ENCODE data around the gene TMPRSS3.
A peak's percentile ranks its signal among the peaks of the same experiment; 100 is the strongest.

TMPRSS3 gene

DNA sequence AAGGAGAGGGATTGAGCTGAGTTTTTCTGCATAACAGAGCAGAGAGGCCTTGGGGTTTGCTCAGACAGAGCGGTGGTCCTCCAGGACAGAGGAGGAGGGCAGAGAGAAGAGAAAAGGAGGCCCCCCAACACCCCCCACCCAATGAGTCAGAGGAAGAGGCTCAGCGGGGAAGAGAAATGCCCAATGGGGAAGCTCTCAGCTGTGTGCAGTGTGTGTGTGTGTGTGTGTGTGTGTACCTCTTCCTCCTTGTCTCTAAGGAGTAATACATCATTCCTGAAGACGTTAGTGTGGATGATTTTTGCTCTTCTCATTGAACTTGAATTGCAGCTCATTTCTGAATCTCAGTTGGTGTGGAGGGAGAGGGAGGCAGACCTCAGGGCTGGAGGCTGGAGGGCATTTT is 8.7 kb downstream of the TMPRSS3 start:
- DNase-seq: peak; percentile 44 to 59

DNA sequence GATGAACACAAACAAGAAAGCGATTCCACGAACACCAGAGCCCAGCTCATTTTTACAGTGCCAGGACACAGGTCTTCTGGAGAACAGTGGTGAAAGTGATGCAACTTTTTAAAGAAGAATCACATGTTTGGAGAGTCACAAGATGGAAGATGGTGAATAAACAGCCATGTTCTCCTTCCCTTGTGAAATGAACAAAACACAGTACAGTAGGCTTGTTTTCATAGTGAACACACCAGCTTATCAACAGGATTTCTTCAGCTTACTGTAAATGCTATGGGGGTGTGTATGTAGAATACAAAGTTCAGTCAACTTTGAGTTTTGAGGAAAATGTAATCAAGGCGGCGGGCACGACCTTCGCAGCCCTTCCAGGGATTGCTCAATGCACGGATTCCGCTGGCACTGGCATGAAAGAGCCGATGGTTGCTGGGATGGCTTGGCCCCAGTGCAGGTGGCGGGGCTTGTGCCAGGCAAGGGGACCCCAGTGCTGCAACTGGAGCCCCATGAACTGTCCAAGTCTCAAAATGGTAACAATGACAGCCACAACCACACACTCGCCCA is 9.7 kb downstream of the TMPRSS3 start:
- peak; percentile 10 to 33 for DNase-seq

DNA sequence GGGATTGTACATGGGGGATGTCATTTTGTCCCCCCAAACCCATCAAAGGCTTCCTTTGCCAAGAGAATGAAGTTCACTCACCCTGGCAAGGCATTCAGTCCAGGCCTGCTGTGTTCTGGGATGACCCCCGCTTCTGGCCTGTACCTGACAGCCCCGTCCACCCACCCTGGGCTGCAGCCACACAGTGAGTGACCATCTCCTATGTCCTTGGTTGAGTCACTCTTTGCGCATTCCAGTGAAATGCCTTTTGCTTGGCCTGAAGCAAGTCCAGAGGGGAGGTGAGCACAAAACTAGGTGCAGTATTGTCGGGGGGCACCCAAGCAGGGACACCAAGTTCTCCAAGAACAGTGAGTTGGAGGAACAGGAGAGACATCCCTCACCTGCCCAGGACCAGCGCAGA is 10.2 kb downstream of the TMPRSS3 start:
- no peak for DNase-seq

DNA sequence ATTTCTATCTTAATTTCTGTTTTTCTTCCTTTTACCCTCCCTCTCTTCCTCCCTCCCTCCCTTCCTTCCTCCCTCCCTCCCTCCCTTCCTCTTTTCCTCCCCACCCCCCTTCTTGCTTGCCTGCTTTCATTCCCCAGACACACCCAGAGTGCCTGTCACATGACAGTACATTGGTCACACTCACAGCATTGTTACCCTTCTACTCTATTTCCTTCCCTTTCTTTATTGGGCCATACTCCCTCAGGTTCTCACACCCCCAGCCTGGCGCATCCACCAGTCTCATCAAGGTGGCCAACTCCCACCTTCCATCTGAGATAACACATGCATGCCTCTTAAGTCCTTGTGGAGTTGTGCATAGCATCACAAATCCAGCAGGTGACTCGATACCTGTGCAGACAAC is 10.9 kb downstream of the TMPRSS3 start:
- peak; percentile 37 to 40 for DNase-seq

DNA sequence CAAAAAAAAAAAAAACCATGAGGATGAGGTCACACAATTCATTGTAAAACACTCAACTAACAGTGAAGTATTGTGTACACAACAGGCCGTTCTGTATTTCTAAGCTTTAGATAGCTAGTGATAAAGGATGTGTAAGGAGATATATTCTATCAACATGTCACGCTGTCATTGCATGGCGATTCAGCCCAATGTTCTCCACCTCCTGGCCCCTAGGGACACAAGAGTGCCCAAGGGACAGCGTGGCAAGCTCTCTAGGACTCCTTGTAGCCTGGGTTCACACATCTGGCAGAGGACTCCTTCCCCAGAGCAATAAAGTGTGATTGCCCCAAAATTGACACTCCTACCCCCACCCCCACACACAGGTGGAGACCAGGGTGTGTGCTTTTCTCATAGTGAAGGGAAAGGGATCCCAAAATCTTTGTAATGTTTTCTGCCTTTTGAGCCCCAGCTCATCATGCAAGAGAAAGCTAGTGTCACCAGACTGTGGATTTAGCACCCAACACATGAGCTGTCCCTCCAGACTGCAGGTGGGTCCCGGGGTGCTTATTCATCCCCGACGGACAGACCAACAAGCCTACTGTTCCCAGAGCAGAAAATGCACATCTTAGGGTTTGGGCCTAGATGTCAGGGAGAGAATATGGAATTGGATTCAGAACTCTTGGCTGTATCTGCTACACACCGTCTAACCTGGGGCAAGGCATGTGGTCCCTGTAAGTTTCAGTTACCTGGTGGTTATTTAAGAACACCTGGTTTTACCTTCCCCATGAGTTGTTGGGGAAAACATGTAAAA is 11.5 kb downstream of the TMPRSS3 start:
- DNase-seq: no peak

DNA sequence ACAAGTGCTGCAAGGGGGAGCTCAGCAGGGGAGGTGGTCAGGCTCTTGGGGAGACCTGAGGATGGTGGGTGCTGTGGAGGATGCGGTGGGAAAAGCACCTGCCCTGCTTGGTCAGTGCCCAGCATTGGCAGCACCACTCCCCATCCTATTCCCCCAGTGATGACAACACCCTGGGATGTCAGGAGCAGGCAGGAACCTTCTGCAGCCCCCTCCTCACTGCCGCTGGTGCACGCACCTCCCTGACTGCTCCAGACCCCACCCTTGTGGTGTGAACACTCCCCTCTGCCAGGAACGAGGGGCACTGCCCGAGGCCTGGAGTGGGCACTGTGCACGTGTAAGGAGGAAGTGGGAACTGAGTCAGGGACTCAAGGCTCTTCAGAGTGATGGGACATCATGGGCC is 12.5 kb downstream of the TMPRSS3 start:
- DNase-seq: no peak

DNA sequence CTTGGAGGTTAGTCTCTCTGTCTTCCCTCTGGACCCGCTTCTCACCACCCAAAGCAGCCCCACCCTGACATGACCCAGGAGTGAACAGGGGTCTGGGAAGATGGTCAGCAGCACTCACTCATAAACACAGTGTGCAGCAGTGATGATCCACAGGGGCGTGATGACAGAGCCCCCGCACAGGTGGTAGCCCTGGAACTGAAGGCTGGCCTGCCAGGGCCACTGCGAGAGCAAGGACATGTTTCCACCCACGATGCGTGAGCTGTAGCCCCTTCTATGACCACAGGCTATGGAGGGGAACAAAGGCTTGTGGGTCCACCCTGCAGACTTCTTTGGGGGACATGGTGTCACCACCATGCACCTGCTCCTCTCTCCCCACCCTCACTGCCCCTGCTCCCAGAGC is 12.9 kb downstream of the TMPRSS3 start:
- DNase-seq: no peak

DNA sequence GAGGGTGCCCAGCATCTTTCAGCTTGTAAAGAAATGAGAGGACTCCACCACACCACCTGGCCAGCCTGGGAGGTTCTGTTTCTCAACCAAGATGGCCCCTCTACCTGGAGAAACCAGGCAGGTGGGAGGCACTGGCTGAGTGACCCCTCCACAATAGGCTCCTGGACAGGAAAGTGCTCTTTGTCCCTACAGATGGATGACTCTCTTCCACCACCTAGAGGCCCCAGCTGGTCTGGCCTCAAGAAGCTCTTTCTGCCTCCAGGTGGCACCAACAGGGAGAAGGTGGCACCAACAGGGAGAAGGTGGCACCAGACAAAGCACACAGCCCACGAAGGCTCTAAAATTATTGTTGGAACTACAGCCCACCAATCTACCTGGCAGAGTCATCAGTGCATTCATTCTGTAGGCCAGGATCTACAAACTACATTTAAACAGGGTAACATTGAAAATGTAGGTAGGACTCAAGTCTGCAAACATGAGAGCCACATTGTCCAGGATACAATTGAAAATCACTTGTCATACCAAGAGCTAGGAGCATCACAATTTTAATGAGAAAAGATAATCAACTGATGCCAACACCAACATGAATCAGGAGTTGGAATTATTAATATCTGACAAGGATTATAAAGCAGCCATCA is 14.4 kb downstream of the TMPRSS3 start:
- peak; percentile 45 to 49 for DNase-seq

DNA sequence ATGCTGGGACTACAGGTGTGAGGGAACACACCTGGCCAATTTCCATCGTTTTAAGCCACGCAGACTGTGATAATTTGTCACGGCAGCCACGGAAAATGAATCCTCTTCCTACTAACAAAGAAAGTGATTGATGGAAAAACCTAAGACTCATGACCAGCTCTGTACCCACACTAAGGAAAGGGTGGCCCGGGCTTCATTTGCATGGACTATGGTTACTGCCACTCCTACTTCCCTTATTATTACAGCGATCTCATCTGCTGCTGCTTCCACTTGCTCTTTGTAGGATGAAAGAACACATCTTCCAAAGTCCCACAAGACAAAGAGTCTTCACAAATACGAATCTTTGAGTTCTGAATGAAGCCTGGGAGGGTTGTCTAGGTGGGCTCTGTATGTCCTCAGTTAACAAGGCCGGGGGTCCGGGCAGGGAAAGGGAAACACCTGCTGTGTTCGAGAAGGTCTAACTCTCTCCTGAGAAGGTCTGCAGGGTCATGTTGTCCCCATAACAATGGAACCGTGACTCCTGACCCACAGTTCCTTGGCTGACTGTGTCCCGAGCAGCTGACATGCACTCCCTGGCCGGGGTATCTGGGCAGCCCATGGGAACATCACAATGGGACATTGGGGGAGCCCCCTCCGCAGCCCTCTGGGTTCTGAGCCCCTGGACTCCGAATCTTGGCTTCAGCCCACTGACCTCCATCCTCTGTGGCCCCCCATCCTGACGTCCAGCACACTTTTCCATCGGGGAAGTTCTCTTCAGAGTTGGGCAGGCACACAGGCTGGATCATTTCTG is 16.2 kb downstream of the TMPRSS3 start:
- peak; percentile 43 to 50 for DNase-seq

DNA sequence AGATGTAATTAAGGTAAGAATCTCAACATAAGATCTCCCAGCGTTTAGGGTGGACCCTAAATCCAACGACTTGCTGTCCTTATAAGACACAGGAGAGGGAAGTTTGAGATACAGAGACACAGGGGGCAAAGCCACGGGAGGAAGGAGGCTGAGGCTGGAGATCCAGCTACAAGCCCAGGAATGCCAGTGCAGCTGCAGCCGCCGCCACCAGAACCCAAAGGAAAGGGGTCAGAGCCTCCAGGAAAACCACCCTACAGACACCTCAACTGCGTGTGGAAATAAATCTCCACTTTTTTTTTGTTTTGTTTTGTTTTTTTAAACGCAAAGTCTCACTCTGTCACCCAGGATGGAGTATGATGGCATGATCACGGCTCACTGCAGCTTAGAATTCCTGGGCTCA is 17.4 kb downstream of the TMPRSS3 start:
- no peak for DNase-seq

DNA sequence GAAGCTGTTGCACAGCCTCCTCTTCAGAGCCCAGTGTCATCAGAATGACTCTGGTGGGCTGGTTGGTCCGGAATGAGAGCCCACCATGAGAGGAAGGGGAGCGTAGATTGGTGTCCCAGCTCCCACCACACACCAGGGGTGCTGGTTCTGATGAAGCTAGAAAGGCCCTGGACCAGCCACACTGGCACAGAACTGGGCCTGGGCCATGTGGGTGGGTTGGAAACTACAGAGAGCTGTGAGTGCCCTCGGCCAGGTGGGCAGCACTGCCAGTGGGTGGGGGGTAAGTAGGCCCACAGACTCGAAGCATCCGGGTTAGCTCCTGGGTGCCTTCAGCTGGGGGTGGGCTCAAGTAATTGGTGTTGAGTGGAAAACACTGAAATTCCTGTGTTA is 17.9 kb downstream of the TMPRSS3 start:
- DNase-seq: no peak

DNA sequence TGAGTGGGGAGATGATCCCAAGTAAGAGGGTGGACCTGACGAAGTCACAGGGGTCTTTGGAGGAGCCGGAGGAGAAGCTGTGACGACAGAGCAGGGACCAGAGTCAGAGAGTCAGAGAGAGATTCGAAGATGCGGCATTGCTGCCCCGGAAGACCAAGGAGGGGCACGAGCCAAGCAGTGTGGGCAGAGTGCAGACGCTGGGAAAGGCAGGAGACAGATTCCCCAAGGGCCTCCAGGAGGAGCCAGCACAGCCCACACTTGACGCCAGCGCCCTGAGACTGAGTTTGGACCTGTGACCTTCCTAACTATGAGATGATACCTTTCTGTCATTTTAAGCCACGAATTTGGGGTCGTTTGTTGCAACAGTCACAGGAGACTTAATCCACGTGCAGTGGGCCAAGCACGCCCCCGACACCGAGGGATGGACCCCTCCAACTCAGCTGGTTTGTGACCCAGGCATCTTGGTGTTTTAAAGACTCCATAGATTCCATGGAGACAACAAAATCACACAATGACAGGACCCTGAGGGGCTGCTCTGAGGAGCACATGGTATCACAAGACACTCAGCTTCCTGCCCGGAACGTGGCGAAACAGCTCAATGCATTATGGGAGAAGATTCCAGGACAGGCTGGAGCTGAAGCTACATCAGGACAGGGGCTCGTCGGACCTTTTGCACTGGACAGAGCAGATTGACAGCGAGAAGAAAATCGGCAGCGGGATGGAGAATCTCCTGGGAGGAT is 18.5 kb downstream of the TMPRSS3 start:
- DNase-seq: no peak

DNA sequence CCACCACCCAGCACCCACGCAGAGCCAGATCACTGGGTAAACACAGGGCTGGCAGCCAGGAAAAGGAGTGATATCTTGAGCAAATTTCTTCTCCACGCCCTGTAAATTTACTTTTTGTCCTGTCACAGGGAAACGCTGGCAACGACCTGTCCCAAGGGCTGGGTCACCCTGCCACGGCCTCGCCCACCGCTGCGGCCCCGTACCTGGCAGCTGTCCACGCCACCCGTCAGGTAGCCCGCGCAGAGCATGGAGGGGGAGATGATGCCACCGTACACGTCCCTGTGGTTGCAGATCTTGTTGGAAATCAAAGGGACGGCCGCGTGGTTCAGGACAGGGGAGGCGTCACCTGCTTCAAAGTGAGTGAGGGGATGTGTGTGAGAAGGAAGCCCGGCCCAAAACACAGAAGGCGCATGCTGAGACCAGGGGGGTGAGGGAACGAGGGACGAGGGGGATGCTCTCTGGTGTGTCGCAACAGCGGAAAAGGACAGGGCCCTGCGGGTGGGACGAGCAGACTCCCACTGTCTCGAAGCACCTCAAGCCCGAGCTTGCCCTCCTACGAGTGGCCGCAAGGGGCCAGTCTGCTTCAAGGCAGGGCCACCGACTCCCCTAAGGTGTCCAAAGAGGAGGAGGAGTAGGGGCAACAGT is 19.4 kb downstream of the TMPRSS3 start:
- no peak for DNase-seq

DNA sequence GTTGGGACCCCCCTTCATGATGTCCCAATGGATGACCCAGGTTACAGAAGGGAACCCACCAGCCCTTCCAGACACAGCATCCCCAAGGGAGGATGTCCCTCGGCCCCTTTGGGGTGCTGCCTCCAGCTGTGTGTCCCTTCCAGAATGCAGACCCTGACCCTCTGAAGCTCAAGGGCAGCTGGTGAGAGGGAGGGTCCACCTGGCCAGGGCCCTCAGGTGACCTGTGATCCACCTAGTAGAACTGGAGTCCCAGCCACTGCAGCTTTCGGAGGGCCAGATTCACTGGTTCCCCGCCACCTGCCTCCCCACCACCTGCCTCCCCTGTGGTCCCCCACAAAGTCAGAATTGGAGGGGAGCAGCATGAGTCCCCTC is 19.9 kb downstream of the TMPRSS3 start:
- no peak for DNase-seq

DNA sequence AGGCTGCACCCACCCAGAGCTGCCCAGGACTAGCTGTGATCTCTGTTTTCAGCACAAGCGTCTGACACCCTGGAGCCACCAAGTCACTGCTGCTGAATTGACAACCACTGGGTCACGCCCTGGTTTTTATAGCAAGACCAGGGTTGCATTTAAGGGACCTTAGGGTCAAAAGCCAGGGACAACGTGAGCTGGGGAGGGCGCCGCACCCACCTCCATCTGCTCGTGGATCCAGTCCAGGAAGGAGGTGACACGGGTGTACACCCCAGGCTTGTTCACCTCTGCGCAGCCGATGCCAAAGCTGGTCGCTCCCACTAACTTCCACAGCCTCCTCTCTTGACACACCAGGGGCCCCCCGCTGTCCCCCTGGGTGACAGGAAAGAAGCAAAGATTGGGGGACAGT is 20.3 kb downstream of the TMPRSS3 start:
- DNase-seq: no peak

DNA sequence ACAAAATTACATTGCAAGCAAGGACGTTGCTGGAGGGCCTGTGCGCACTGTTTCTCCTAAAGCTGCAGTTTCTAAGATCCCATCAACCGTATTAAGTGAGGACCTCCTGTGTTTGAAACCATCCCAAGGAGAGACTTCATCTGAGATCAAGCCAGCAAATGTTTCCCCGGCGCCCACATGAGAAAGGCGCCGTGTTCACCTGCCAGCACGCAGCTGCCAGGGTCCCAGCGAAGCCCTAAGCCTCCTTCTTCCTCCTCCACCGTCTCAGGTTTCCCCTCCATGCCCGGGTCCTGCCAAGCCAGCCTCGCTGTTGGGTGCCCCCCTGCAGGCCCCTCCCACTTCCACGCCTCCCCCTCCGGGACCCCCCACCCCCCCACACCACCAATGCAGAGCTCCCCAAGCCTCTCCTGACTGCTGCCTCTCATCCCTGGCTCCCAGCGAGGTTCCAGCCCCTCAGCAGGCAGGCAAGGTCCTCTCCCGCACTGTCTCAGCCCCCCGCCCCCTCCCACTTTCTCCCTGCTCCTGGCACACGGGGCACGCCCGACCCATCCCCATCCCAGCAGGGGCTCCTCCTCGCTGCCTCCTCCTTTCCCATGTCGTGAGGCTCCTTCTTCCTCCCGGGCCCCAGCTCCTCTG is 20.9 kb downstream of the TMPRSS3 start:
- no peak for DNase-seq

DNA sequence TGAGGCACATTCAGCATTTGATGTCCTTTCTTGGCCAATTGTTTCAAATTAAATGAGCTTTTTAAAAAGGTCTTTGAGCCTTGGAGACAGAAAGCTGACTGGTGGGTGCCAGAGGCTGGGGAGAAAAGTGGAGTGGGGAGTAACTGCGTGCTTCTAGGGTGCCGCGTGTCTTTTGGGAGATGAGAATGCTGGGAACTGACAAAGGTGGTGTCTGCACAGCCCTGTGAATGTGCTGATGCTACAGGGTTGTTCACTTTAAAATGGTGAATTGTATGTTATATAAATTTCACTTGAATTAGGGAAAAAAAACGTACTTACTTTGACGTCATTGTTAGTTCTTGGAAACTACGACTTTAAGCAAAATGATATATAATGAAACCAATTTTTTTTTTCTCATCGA is 21.4 kb downstream of the TMPRSS3 start:
- DNase-seq: no peak

DNA sequence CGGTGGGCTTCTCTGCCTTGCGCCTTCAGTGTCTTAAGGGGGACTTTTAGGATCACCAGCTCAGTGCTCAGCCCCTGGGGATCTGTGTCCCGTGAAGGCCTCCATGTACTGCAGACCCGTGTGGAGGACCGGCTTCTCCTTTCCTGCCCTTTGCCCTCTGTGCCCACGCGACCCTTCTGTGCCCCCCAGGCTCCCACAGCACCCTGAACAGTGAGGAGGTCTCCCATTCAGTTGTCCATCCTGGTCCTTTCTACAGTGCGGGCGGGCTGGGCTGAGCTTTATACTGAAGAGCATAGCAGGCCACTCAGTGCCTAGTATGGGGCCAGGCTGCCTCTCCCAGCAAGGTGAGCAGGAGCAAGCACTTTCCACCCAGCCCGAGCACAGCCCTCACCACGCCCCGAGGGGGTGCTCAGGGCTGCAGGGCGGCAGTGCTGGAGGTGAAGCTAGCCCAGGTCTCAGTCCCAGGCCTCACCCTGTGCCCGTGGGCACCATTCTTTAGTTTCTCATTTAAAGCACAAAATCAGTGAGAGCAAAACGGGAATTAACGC is 21.9 kb downstream of the TMPRSS3 start:
- no peak for DNase-seq

DNA sequence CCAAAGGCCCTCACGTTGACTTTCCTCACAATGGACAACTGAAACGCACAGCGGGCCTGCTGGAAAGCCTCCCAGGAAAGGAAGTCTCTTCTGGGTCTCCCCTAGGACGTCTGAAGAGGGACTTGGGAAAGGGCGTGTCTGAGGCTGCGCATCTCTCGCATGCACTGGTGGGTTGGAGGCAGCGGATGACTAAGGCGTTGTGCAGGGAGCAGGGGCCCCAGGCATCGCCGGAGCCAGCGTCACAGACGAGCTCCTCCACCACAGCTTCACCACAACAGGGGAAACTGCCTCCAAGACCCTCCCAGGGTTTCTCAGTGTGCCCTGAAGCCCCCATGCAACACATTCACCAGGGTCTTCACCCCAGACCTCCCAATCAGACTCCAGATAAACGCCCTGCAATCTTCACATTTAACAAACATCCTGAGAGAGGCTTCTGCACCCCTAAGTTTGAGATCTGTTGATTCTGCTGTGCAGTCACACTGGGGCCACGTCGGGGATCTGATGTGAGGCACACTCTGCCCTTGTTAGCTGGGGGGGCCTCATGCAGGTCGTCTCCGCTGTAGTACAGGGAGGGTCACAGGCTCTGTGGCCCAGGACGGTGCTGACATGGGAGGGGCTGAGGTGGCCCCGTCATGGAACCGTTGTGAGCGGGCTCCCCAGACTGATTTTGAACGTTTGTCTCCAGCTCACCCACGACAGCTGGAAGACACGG is 22.5 kb downstream of the TMPRSS3 start:
- DNase-seq: no peak

DNA sequence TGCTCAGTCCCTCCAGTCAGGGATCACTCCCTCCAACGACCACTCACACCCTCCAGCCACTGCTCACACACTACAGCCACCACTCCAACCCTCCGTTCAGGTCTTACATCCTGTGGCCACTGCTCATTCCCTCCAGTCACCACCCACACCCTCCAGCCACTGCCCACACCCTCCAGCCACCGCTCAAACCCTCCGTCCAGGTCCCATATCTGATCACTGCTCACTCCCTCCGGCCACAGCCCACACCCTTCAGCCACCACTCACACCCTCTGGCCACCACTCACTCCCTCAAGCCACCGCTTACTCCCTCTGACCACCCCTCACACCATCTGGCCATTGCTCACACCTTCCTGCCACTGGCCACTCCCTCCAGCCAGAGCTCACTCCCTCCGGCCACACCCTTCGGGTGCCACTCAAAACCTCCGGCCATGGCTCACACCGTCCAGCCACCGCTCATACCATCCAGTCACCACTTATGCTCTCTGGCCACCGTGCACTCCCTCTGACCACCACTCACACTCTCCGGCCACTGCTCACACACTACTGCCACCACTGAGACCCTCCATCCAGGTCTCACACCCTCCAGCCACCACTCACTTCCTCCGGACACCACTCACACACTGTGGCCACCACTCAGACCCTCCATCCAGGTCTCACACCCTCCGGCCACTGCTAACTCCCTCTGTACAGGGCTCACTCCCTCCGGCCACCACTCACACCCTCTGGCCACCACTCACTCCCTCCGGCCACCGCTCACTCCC is 24.8 kb downstream of the TMPRSS3 start:
- DNase-seq: no peak

All from inflammatory macrophage treated with lipopolysaccharide for 1 hour (primary cell).